Hematopoietic multipotent progenitor cell treated with erythropoietin and hydrocortisone succinate and interleukin-3 and kit ligand, for 15 days (in vitro differentiated cells): ENCODE results near the gene PIK3CG.
"Not testable (repeated sequence)": the region's sequence is repeated elsewhere in the genome, so short reads cannot be mapped to it uniquely, and the experiment has no call there.

Experiments
- DNase-seq: peaks from one replicate; pipeline ENCODE4 v3.0.0-alpha.2; 2015; ENCODE audit warnings: low spot score

The PIK3CG gene

DNA sequence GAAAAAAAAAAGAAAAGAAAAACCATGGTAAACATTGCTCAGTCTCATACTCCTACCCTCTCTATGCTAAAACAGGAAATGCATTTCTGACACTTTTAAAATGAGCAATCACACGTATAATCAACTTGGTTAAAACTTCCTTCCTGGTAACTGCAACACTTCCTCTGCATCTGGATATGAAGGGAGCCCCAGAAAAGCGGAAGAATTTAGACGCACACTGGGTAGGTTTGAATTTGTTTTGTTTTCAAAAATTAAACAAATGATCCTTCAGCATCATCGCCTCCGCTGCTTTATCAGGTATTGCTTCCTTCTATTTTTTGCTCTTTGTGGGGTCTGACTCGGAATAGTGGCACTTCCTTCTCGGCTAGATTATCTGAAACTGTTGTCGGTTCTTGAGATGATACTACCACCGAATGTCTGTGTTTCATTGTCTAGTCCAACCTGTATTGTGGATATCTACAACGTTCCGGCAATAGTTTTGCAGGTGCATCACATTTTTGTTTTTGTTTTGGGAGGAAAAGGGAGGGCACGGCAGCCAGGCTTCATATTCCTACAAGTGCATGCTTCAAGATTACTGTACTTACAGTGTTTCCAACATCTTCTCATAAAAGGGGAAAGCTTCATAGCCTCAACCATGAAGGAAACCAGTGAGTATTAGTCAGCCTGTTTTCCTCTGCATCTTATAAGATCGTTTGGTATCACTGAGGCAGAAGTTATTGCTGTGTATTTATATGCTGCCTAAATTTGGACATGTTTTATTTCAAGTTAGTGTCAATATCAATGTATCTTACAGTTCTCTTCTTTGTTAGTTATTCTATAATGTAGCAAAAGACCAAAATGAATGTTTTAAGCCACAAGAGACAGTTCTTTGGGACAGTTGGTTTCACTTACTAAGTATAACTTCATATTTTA is at the start of gene PIK3CG:
Gene PIK3CG, plus strand, starts transcription at position 153 of the 912 bp plus-strand sequence. CDS start 2,280 bp downstream, outside the sequence.
- DNase-seq: peak; percentile 20

DNA sequence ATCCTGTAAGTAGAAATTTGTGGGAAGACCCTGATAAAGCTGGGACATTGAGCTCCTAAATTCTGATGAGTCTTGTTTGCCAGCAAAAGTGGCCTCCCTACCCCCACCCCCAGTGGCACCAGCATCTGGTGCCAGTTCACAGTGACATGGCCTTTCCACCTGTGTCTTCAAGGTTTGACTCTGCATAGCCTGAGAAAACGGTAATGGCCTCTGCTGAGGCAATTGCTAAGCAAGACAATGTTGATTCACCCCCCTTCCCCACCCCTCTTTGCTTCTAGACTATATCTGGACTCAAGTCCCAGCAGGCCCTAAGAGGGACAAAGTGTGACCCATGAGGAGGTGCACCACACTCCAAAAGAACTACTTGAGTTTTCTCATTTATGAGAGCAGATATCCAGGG is 48.0 kb upstream of the PIK3CG start:
- DNase-seq: no peak

- DNase-seq: no peak
These were observed 46.3 kb upstream of the PIK3CG start for GRCh38 chr7:106818736-106819135.

- no peak for DNase-seq
These were observed 45.5 kb upstream of the PIK3CG start for GRCh38 chr7:106819546-106819945.

DNA sequence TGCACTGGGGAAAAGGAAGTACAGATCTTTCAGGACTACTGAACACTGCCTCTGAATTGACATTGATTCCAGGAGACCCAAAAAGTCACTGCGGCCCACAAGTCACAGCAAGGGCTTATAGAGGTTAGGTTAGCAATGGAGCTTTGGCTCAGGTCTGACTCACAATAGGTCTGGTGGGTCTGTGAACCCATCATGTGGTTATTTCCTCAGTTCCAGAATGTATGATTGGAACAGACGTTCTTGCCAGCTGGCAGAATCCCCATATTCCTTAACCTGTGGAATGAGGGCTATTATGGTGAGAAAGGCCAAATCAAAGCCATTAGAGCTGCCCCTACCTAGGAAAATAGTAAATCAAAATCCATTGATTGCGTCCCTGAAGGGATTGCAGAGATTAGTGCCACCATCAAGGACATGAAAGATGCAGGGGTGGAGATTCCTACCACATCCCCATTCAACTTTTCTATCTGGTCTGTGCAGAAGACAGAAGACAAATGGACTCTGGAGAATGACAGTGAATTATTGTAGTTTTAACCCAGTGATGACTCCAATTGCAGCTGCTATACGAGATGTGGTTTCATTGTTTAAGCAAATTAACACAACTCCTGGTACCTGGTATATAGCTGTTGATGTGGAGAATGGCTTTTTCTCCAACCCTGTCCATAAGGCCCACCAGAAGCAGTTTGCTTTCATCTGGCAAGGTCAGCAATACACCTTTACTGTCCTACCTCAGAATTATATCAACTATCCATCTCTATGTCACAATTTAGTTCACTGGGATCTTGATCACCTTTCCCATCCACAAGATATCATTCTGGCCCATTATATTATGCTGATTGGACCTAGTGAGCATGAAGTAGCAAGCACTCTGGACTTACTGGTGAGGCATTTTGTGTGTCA is 44.5 kb upstream of the PIK3CG start:
- no peak for DNase-seq

DNA sequence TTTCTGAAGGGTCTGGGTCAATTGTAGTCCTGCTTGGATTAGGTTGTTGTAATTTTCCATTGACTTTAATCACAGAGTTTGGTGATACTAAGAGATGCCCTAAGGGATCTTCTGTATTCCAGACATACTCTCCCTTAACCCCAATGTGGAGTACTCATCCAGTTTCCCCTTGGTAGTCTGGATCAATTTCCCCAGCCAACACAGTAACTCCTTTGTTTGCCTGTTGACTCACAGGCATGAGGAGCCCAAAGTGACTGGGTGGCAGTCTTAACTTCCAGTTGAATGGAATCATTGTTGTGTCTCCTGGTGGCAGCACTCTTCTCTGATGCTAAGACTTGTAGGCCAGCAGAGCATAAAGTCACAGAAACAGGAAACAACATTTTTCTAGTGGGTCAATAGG is 41.5 kb upstream of the PIK3CG start:
- no peak for DNase-seq

- no peak for DNase-seq
These were observed 40.6 kb upstream of the PIK3CG start for GRCh38 chr7:106824458-106824857.

DNA sequence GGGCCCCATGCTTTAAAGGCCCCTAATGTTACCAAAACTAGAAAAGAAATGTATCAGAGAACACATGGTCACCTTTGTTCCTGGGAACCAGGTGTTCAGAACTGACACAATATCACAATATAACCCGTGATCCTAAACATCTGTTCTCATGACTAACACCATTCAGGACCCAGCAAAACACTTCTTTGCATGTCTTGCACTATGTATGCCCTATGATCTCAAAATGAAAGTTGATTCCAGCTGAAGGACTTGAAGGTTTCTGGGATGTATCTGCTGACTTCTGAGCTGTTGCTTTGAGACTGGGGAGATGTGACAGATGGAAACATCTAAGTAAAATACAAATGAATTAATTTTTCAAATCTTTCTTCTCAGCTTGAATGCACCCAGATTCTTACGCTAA is 37.5 kb upstream of the PIK3CG start:
- DNase-seq: no peak

GRCh38 chr7:106829496-106829895 is 35.6 kb upstream of the PIK3CG start:
- DNase-seq: no peak

DNA sequence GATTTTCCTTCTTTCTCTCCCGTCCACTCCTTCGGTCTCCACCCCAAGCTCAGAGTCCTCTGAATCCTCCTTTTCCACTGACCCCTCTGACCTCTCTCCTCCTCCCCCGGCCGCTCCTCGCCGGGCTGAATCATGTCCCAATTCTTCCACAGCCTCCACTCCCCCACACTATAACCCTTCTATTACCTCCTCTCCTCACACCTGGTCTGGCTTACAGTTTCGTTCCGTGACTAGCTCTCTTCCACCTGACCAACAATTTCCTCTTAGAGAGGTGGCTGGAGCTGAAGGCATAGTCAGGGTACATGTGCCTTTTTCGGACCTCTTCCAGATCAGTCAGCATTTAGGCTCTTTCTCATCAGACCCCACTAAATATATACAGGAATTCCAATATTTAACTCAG is 34.2 kb upstream of the PIK3CG start:
- not testable (repeated sequence) for DNase-seq

DNA sequence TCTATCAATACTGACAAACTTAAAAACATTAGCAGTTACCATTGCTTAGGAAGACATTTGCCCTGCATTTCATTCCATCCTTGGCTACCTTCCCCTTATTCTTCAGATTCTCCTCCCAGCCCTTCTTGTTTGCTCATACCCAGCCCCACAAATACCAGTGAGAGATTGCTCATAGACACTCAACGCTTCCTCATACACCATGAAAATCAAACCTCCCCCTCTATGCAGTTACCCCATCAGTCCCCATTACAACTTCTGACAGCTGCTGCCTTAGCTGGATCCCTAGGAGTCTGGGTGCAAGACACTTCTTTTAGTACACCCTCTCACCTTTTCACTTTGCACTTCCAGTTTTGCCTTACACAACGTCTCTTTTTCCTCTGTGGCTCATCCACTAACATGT is 28.3 kb upstream of the PIK3CG start:
- no peak for DNase-seq

GRCh38 chr7:106839511-106839910 is 25.6 kb upstream of the PIK3CG start:
- no peak for DNase-seq

- no peak for DNase-seq
These were observed 24.7 kb upstream of the PIK3CG start for GRCh38 chr7:106840342-106840741.

DNA sequence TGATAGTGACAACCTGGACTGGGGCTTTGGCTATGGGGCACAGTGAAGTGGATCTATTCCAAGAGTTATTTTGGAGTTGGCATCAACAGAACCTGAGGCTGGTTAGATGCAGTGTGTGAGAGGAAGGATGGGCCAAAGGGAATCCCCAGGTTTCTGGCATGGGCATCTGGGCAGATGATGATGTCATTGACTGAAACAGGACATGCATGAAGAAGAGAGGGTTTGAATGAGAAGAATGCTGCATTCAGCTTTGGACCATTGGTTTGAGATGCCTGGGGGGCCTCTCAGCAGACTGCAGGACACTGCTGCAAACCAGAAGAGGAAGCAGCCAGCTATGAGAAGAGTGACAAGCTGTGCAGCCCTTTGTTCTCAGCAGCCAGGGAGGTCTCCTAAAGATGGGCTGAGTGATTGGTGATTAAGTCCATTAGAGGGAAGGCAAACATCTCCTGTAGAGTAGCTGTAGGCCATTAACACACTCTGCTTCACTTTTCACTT is 23.1 kb upstream of the PIK3CG start:
- no peak for DNase-seq

GRCh38 chr7:106844279-106844997 is 20.6 kb upstream of the PIK3CG start:
- DNase-seq: no peak

- DNase-seq: no peak
These were observed 17.0 kb upstream of the PIK3CG start for GRCh38 chr7:106848049-106848448.

DNA sequence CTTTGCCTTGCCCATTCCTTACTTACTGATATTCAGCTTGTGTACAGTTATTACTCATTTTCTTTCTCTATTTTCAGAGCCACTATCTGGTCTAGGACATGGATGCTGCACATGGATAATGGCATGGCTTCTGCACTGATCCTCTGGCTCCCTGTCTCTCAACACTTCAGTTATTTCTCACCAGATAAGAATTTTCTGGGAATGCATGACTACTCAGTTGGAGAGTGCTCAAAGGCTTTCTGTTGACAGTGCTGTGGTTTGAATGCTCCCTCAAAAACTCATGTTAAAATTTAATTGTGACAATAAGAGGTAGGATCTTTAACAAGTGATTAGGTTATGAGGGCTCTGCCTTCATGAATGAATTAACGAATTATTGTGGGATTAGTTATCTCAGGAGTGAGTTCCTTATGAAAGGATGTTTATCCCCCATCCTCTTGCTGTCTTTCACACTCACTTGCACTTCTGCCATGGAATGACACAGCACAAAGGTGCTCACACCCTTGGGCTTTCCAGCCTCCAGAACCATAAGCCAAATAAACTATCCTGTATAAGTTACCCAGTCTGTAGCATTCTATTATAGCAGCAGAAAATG is 16.1 kb upstream of the PIK3CG start:
- DNase-seq: no peak

DNA sequence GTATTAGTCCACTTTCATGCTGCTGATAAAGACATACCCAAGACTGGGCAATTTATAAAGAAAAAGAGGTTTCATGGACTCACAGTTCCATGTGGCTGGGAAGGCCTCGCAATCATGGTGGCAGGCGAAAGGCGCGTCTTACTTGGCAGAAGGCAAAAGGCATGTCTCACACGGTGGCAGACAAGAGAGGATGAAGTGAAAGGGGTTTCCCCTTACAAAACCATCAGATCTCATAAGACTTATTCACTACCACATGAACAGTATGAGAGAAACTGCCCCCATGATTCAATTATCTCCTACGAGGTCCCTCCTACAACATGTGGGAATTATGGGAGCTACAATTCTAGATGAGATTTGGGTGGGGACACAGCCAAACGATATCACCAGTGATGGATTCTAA is 13.4 kb upstream of the PIK3CG start:
- not testable (repeated sequence) for DNase-seq

GRCh38 chr7:106853250-106853908 is 11.7 kb upstream of the PIK3CG start:
- DNase-seq: no peak

- DNase-seq: no peak
These were observed 9.4 kb upstream of the PIK3CG start for GRCh38 chr7:106855540-106856132.
